HG03045 (cell line): ENCODE data around the gene ARMC5.
"Not testable (repeated sequence)": the region's sequence is repeated elsewhere in the genome, so short reads cannot be mapped to it uniquely, and the experiment has no call there.

Experiments used
- ATAC-seq: cut with Tn5 transposase; IDR thresholded peaks from one replicate; pipeline ENCODE4 v1.9.1; 2021; ENCODE audit warnings: mild to moderate bottlenecking, moderate library complexity; ENCODE audit not compliant: unreplicated experiment

Gene ARMC5

DNA sequence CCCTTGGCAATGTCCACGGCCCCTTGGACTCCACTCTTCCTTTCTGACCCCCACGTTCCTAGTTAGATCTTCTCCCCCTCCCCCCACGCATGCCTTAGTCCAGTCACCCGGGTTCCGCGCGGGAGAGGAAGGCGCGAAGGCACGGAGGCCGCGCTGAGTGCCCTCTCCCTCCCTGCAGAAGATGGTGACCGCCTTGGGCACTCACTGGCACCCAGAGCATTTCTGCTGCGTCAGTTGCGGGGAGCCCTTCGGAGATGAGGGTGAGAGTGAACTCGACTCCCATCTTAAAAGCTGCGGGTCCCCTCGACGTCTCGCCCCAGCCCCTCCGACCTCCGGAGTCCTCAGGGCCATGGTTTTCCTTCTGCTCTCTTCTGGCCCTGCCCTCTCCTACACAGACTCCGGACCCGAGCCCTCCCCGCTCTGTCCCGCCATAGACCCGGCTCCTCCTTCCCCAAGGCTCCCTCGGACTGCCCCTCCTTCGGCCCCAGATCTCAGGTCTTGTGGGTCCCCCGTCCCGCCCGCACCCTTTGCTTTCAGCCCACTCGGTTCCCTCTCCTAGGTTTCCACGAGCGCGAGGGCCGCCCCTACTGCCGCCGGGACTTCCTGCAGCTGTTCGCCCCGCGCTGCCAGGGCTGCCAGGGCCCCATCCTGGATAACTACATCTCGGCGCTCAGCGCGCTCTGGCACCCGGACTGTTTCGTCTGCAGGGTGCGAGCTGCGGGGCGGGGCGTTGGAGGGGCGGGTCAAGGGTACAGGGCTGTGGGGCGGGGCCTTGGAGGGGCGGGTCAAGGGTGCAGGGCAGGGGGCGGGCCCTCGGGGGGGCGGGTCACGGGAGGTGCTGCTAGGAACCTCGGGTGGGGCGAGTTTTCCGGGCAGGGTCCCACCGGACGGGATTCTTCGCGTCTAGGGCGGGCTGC is 17.3 kb downstream of the ARMC5 start:
- ATAC-seq: peak; percentile 54

DNA sequence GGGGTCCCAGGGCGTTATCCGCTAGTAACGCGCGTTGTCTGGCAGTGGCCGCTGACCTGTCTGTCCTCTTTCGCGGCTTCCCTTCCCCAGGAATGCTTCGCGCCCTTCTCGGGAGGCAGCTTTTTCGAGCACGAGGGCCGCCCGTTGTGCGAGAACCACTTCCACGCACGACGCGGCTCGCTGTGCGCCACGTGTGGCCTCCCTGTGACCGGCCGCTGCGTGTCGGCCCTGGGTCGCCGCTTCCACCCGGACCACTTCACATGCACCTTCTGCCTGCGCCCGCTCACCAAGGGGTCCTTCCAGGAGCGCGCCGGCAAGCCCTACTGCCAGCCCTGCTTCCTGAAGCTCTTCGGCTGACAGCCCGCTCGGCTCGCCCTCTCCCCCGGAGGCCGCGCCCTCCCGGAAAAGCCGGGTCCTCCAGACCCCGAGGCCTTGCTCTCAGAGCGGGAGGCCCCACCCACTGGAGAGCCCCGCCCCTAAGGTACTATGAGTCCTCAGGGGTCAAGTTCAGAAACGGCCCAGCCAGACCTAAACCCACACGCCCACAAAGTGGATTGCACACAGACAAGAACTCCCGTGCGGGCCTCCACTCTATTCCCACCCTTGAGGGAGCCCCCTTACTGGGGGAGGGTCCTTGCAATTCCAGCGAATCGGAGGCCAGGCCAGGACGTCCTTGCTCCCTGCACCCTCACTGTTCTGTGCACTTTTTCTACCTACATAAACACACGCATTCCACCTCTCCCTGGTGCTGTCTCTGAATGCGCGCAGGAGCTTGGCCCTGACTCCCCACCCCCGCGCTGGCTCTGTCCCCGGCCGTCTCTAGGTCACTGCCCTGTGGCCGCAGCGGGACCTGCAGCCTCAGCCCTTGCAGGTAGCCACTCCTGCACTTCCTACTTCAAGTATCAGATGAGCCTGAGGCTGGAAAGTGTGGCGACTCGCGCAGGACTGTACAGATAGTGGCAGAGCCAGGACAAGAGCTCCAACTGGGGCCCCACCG is 18.2 kb downstream of the ARMC5 start:
- ATAC-seq: peak; percentile 36

DNA sequence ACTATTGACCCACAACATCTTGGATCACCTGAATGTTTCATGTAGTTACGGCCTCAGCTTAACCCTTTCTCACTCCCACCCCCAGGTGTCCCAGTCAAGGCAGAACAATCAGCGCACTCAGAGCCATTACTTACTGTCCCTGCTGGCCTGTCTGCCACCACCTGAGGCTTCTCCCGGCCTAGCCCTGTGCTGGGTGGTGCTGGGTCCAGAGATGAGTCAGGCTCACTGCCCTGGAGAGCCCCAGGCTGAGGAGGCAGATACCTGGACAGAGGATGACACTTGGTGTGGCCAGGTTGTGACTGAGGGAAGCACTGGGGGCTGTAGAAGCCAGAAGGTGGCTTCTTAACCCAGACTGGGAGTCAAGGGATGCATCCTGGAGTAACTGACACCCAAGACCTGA is 19.7 kb downstream of the ARMC5 start:
- ATAC-seq: no peak

DNA sequence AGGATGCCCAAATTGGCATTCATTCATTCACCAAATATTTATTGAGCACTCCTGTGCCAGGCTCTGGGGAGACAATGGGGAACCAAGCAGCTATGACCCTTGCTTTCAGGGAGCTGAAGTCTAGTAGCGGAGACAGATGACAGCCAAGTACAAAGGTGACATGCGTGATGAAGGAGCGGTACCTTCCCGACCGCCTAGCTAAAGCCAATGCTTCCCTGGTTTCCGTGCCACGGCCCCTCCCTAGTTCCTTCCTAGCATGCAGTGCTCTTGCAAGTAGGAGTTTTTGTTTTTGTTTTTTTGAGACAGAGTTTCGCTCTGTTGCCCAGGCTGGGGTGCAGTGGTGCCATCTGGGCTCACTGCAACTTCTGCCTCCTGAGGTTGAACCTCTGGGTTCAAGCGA is 20.4 kb downstream of the ARMC5 start:
- ATAC-seq: no peak

DNA sequence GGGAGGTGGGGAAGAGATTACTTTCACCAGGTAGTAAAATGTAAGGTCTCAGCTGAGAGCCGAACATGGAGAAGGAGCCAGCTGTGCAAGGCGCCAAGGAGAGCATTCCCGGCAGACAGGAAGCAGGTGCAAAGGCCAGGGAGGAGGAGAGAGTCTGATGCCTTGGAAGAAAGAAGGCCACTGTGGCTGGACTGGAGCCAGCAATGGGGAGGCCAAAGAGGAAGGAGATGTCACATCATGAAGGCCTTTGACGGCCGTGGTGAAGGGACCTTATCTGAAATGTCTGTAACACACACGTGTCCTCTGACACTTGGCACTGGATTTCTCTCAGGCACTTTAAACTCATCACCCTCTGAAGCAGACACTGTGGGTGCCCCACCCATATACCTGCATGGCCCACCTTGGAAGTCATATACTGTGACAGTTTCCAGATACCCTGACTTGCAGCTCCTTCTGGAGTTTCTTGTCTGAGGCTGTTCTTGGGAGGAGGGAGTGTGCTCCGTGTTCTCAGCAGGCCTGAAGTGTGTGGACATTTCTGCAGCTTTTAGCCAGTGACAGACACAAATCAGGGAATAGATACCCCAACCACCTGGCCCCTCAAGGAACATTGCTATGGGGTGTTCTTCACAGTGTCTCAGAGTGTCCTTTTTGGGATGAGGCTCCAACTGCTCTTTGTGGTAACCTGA is 21.7 kb downstream of the ARMC5 start:
- ATAC-seq: no peak

DNA sequence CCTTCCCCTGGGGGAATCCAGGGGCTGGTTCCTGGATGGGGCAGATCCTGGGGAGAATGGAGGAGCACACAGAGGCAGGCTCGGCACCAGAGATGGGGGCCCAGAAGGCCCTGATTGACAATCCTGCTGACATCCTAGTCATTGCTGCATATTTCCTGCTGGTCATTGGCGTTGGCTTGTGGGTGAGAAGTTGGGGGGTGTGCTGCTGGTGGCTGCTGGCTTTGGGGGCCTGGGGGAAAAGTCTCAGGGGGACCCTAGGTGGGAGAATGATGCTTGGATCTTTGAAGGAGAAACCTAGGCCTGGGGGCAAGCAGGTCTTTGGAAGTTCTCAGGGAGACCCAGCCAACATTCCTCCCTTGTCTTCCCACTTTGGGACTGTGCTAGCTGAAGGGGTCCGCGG is 23.8 kb downstream of the ARMC5 start, which contains the start of gene SLC5A2:
Gene SLC5A2, plus strand, starts transcription at position 43 of the 400 bp plus-strand sequence. Its CDS starts 14 bp downstream, at position 57.
- ATAC-seq: no peak

DNA sequence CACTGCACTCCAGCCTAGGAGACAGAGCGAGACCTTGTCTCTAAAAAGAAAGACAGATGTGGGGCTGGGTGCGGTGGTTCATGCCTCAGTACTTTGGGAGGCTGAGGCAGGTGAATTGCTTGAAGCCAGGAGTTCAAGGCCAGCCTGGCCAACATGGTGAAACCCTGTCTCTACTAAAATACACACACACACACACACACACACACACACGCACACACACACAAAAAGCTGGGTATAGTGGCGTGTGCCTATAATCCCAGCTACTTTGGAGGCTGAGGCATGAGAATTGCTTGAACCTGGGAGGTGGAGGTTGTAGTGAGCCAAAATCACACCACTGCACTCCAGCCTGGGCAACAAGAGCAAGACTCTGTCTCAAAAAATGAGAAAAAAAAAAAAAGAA is 24.7 kb downstream of the ARMC5 start:
- ATAC-seq: not testable (repeated sequence)

DNA sequence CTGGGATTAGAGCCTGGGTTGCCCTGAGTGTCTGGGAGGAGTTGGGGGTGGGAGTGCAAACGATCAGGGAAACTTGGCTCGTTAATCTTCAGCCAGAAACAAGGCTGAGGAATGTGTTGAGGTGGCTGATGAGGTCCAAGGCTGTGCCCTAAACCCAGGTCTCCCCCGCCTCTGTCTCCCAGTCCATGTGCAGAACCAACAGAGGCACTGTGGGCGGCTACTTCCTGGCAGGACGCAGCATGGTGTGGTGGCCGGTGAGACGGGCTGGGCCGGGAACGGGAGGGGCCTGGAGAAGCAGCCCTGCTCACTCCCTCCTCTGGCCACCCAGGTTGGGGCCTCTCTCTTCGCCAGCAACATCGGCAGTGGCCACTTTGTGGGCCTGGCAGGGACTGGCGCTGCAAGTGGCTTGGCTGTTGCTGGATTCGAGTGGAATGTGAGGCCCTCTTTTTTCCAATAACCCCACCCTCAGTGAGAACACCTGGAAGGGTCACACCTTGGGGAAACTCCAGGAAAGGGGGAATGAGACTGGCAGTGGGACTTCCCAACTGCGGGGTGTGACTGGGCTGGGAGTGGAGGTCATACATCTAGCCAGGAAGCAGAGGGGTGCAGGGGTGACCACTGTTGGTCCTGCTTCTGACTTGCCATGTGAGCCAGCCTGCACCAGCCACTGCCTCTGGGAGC is 25.3 kb downstream of the ARMC5 start:
- no peak for ATAC-seq

DNA sequence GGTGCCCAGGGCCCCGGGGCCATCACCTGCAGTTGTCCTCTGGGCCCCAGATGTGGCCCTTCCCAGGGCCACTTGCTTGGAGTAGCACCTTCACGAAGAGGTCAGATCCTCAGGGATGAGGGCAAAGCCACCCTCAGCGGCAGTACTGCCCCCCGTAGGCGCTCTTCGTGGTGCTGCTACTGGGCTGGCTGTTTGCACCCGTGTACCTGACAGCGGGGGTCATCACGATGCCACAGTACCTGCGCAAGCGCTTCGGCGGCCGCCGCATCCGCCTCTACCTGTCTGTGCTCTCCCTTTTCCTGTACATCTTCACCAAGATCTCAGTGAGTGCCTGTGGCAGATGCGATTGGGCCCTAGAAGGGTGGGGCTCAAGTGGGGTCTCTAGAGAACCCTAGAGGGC is 26.3 kb downstream of the ARMC5 start:
- ATAC-seq: no peak

DNA sequence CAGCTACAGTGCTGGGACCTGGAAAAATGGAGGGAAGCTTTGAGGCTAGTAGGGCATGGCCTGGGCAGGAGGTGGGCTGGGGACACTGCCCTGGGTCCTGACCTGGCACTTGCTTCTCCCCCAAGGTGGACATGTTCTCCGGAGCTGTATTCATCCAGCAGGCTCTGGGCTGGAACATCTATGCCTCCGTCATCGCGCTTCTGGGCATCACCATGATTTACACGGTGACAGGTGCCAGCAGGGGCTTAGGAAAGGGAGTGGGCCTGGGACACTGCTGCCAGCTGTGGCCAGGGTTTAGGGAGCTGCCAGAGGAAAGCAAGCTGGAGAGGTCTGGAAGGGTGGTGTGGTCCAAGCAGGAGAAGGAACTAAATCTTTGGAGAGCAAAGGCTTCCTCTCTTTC is 26.7 kb downstream of the ARMC5 start:
- no peak for ATAC-seq

DNA sequence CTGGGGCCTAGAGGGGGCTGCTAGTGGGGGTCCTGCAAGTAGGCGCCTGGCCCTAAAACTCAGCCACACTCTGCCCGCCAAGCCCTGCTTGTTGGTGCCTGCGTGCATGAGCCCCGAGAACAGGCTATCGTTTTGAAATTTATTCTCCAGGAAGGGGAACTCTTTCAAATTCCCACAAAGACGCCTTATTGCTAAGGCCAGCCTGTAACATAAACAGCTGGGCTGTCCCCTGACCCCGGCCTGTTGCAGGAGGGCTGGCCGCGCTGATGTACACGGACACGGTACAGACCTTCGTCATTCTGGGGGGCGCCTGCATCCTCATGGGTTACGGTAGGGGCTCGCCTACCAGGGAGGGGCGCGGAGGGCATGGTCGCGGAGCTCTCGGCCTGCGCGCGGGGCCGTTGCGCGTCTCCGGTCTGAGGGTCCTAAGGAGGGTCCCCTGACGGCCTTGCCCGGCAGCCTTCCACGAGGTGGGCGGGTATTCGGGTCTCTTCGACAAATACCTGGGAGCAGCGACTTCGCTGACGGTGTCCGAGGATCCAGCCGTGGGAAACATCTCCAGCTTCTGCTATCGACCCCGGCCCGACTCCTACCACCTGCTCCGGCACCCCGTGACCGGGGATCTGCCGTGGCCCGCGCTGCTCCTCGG is 27.9 kb downstream of the ARMC5 start:
- ATAC-seq: no peak

DNA sequence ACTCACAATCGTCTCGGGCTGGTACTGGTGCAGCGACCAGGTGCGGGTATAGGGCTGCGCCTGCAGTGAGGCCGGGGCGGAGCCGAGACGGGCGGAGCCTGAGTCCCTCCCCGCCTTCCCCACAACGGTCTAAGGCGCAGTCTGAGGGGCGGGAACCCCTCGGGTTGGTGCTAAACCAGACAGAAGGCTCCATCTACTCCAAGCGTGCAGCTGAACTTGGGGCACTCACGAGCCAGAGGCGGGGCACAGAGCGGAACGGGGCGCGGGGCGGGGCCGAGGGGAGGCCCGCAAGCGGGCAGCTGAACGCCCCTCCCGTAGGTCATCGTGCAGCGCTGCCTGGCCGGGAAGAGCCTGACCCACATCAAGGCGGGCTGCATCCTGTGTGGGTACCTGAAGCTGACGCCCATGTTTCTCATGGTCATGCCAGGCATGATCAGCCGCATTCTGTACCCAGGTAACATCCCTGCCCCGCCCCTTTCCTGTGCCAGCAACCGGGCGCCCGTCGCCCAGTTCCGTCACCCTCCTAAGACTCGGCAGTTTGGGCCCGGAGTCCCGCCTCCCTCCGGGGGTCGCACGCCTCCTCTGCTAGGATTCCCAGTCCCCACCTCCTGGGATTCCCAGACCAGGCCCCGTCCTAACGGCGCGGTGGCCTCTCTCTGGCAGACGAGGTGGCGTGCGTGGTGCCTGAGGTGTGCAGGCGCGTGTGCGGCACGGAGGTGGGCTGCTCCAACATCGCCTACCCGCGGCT is 28.6 kb downstream of the ARMC5 start:
- ATAC-seq: peak; percentile 66

DNA sequence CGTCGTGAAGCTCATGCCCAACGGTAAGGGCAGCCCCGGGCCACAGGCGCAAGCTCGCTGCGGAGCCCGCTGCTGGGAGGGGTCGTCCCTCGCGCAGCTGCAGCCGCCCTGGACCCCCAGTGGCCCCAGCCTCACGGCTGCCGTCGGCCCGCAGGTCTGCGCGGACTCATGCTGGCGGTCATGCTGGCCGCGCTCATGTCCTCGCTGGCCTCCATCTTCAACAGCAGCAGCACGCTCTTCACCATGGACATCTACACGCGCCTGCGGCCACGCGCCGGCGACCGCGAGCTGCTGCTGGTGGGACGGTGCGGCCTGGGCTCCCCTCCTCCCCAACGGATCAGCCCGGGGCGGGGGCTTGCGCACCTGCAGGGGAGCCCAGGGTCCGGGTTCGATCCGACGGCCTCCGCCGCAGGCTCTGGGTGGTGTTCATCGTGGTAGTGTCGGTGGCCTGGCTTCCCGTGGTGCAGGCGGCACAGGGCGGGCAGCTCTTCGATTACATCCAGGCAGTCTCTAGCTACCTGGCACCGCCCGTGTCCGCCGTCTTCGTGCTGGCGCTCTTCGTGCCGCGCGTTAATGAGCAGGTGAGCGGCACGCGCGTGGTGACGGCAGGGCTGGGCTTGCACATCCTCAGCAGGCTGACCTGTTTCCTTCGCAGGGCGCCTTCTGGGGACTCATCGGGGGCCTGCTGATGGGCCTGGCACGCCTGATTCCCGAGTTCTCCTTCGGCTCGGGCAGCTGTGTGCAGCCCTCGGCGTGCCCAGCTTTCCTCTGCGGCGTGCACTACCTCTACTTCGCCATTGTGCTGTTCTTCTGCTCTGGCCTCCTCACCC is 29.4 kb downstream of the ARMC5 start:
- ATAC-seq: no peak

DNA sequence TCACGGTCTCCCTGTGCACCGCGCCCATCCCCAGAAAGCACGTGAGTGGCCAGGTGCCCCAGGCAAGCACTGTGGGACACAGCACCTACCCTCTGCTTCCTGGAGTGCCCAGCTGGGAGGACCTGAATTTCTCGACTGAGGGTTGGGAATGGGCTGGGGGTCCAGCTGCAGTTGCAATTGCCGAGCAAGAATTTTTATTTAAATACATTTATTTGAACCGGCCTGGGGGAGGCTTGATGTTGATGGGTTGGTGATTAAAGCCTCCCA is 29.9 kb downstream of the ARMC5 start:
- no peak for ATAC-seq

DNA sequence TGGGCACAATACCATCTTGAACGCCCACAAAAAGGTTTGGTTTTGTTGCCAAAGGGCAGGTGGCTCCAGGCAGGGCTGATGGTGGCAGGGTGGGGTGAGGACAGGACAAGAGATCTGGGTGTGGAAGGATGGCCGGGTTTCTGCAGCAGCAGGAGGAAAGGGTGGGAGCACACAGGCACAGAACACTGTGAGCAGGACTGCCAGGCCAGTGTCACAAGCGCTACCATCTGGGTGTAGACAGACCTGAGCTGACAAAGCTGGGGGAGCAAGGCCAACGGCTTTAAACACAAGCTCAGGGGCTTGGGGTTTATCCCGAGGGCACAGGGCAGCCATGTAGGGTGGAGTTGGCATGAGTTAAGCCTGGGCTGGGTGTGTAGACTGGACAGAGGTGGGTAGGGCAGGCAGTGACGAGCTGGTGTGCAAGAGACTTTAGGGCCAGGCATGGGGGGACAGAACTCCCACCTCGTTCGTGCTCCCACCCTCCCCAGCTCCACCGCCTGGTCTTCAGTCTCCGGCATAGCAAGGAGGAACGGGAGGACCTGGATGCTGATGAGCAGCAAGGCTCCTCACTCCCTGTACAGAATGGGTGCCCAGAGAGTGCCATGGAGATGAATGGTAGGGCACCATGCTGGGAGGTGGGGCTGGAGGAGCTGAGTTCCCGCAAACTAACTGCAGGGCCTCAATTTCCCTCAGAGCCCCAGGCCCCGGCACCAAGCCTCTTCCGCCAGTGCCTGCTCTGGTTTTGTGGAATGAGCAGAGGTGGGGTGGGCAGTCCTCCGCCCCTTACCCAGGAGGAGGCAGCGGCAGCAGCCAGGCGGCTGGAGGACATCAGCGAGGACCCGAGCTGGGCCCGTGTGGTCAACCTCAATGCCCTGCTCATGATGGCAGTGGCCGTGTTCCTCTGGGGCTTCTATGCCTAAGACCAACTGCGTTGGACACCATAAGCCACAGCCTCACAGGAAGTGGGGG is 30.6 kb downstream of the ARMC5 start:
- ATAC-seq: no peak

DNA sequence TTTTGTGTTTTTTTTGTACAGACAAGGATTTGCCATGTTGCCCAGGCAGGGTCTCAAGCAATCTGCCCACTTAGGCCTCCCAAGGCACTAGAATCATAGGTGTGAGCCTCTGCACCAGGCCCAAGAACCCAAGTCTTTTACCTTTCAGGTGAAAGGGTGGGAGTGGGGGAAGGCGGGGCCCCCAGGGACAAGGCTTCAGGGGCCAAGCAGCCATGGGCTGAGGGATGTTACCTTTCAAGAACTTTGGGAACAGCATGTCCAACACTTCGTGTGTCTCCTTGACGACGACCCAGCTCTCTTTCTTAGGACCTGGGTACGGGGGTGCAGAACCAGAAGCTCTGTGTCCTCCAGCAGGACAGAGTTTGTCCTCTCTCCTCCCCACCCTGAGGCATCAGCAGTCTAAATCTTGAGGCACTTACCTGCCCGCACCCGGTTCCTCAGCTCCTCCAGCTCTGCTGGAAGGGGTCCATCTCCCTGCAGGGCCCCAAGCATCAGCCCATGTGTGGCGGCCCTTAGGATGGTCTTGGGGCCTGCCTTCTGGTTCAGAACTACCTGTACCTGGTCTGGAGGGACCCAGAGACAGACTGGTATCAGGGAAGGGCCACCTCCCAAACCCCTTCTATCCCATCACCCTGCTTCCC is 32.6 kb downstream of the ARMC5 start:
- no peak for ATAC-seq
